ENCODE results near the gene SRD5A1.

GRCh38 chr5:6723122-6723815 is 90.0 kb downstream of the SRD5A1 start:
- TF ChIP-seq CTCF (conservative IDR thresholded peaks at IDR 0.05), result no peak
- TF ChIP-seq EZH2 (IDR thresholded peaks at IDR 0.05; ENCODE audit: low read depth), result no peak
